ENCODE measurements around the gene GALNTL6.
"Not testable (repeated sequence)": the region's sequence is repeated elsewhere in the genome, so short reads cannot be mapped to it uniquely, and the experiment has no call there.

GALNTL6 gene

GRCh38 chr4:172412851-172413580 is 599.8 kb downstream of the GALNTL6 start:
- TF ChIP-seq NFRKB (IDR thresholded peaks at IDR 0.05) (no peak), FOXM1 (IDR thresholded peaks at IDR 0.05; ENCODE audit: borderline replicate concordance) (no peak), FOXA1 (IDR thresholded peaks at IDR 0.05) (no peak), LEF1 (IDR thresholded peaks at IDR 0.05; ENCODE audit: borderline replicate concordance) (no peak), ARNT (IDR thresholded peaks at IDR 0.05) (no peak), ZNF384 (IDR thresholded peaks at IDR 0.05) (no peak), HDGF (IDR thresholded peaks at IDR 0.05; ENCODE audit: borderline replicate concordance) (no peak), FOXK2 (IDR thresholded peaks at IDR 0.05) (no peak), BHLHE40 (IDR thresholded peaks at IDR 0.05; ENCODE audit: borderline replicate concordance) (no peak), L3MBTL2 (conservative IDR thresholded peaks at IDR 0.05) (no peak)
- ChIA-PET POLR2A (no interaction called here), CTCF (no interaction called here)
- DNase-seq (ENCODE audit: extremely low spot score) = no peak

GRCh38 chr4:172428979-172429378 is 615.8 kb downstream of the GALNTL6 start:
- CTCF ChIA-PET = not testable (repeated sequence)

GRCh38 chr4:172480471-172480870 is 667.3 kb downstream of the GALNTL6 start:
- CTCF ChIA-PET = no interaction called here
- DNase-seq (ENCODE audit: extremely low spot score) = no peak
- TF ChIP-seq TARDBP (IDR thresholded peaks at IDR 0.05) (no peak), HDGF (IDR thresholded peaks at IDR 0.05; ENCODE audit: borderline replicate concordance) (no peak), FOXM1 (IDR thresholded peaks at IDR 0.05; ENCODE audit: borderline replicate concordance) (no peak), NFRKB (IDR thresholded peaks at IDR 0.05) (no peak), LEF1 (IDR thresholded peaks at IDR 0.05; ENCODE audit: borderline replicate concordance) (no peak), ZNF384 (IDR thresholded peaks at IDR 0.05) (no peak), SUZ12 (IDR thresholded peaks at IDR 0.05) (no peak), FOXK2 (IDR thresholded peaks at IDR 0.05) (no peak)
- POLR2A ChIA-PET = no interaction called here

More at GRCh38 chr4:172428979-172429378, 615.8 kb downstream of the GALNTL6 start:
- POLR2A ChIA-PET; DNase-seq (ENCODE audit: extremely low spot score): not testable (repeated sequence)

GRCh38 chr4:172481802-172482508 is 668.8 kb downstream of the GALNTL6 start:
- ChIA-PET POLR2A (no interaction called here), CTCF (no interaction called here)
- TF ChIP-seq ELF4 (IDR thresholded peaks at IDR 0.05) (no peak), ZNF384 (IDR thresholded peaks at IDR 0.05) (no peak), SP1 (IDR thresholded peaks at IDR 0.05) (no peak), PKNOX1 (IDR thresholded peaks at IDR 0.05) (no peak), FOXK2 (IDR thresholded peaks at IDR 0.05) (no peak), TARDBP (IDR thresholded peaks at IDR 0.05) (no peak), HDGF (IDR thresholded peaks at IDR 0.05; ENCODE audit: borderline replicate concordance) (no peak)

GRCh38 chr4:172485007-172485406 is 671.8 kb downstream of the GALNTL6 start:
- TF ChIP-seq LEF1 (IDR thresholded peaks at IDR 0.05; ENCODE audit: borderline replicate concordance) = no peak
- no peak for TF ChIP-seq ZNF384 (IDR thresholded peaks at IDR 0.05)
- no peak for TF ChIP-seq HDGF (IDR thresholded peaks at IDR 0.05; ENCODE audit: borderline replicate concordance)
- no peak for TF ChIP-seq ARNT (IDR thresholded peaks at IDR 0.05)
- TF ChIP-seq TARDBP (IDR thresholded peaks at IDR 0.05) = no peak
- no peak for TF ChIP-seq SP1 (IDR thresholded peaks at IDR 0.05)
- TF ChIP-seq NFRKB (IDR thresholded peaks at IDR 0.05) = no peak
- TF ChIP-seq BHLHE40 (IDR thresholded peaks at IDR 0.05; ENCODE audit: borderline replicate concordance) = no peak
- no peak for TF ChIP-seq FOXK2 (IDR thresholded peaks at IDR 0.05)
- TF ChIP-seq SUZ12 (IDR thresholded peaks at IDR 0.05) = no peak
- ChIA-PET POLR2A (no interaction called here), CTCF (no interaction called here)
- no peak for DNase-seq (ENCODE audit: extremely low spot score)

More at GRCh38 chr4:172481802-172482508, 668.8 kb downstream of the GALNTL6 start:
- DNase-seq (ENCODE audit: extremely low spot score) = no peak

- ChIA-PET CTCF (no interaction called here), POLR2A (no interaction called here)
Observed at GRCh38 chr4:172486531-172486930, 673.3 kb downstream of the GALNTL6 start.

More at GRCh38 chr4:172486531-172486930, 673.3 kb downstream of the GALNTL6 start:
- TF ChIP-seq NFRKB (IDR thresholded peaks at IDR 0.05) (no peak), SUZ12 (IDR thresholded peaks at IDR 0.05) (no peak), FOXA1 (IDR thresholded peaks at IDR 0.05) (no peak), SP1 (IDR thresholded peaks at IDR 0.05) (no peak), L3MBTL2 (conservative IDR thresholded peaks at IDR 0.05) (no peak), BHLHE40 (IDR thresholded peaks at IDR 0.05; ENCODE audit: borderline replicate concordance) (no peak), TARDBP (IDR thresholded peaks at IDR 0.05) (no peak), LEF1 (IDR thresholded peaks at IDR 0.05; ENCODE audit: borderline replicate concordance) (no peak), ELF4 (IDR thresholded peaks at IDR 0.05) (no peak), CTBP1 (IDR thresholded peaks at IDR 0.05; ENCODE audit: borderline replicate concordance) (no peak), HDGF (IDR thresholded peaks at IDR 0.05; ENCODE audit: borderline replicate concordance) (no peak), FOXM1 (IDR thresholded peaks at IDR 0.05; ENCODE audit: borderline replicate concordance) (no peak), FOXK2 (IDR thresholded peaks at IDR 0.05) (no peak), ARNT (IDR thresholded peaks at IDR 0.05) (no peak), ZNF384 (IDR thresholded peaks at IDR 0.05) (no peak), PKNOX1 (IDR thresholded peaks at IDR 0.05) (no peak)
- DNase-seq (ENCODE audit: extremely low spot score) = no peak
